Thyroid gland (tissue), 4 donors: Measurements from ENCODE around the gene ATP2A2. TPM values are rescaled to one million over a fixed set of nuclear protein-coding genes. Genes with fewer than 3 reads are reported as not detected.

Experiments used
- DNase-seq, 2 donors: peaks; one replicate each; pipeline ENCODE4 v3.0.0-alpha.2; 2019
- H3K27ac ChIP-seq, 3 donors: fragments of 200-600 bp; sonication (generic); 1 replicate in 2 of 3; 2 replicates in 1 of 3; pipeline ENCODE4 v1.5.1; 2016 to 2019; ENCODE audit warnings: mild to moderate bottlenecking in 1 of 3, moderate library complexity in 1 of 3
- H3K27me3 ChIP-seq: fragments of 200-600 bp; sonication (generic); one replicate; pipeline ENCODE4 v1.5.1; 2019
- H3K36me3 ChIP-seq, 2 donors: fragments of 200-600 bp; sonication (generic); one replicate each; pipeline ENCODE4 v1.5.1; 2016 to 2019
- H3K4me1 ChIP-seq, 2 donors: fragments of 200-600 bp; sonication (generic); one replicate each; pipeline ENCODE4 v1.5.1; 2017 to 2019
- H3K4me3 ChIP-seq, 3 donors: fragments of 200-600 bp; sonication (generic); replicated peaks in 1 of 3; 1 replicate in 2 of 3; 2 replicates in 1 of 3; pipeline ENCODE4 v1.5.1; 2016; ENCODE audit warnings: mild to moderate bottlenecking in 1 of 3
- H3K9me3 ChIP-seq: fragments of 200-600 bp; sonication (generic); one replicate; pipeline ENCODE4 v1.5.1; 2017
- CTCF ChIP-seq, 6 experiments: fragments of 200-600 bp in 3 of 6; fragments of 450-650 bp in 3 of 6; sonication (generic) in 3 of 6; IDR thresholded peaks; one replicate each; pipeline ENCODE4 v1.5.1; 2016 to 2019; ENCODE audit warnings: antibody characterized with exemption in 6 of 6, mild to moderate bottlenecking in 2 of 6, inconsistent platforms in 1 of 6, moderate library complexity in 1 of 6
- POLR2A ChIP-seq, 2 donors: fragments of 450-650 bp; IDR thresholded peaks; one replicate each; pipeline ENCODE4 v1.6.1; 2017; ENCODE audit warnings: antibody characterized with exemption in 2 of 2, mild to moderate bottlenecking in 2 of 2, moderate library complexity in 1 of 2
- WGBS, 2 donors: methylation state at CpG; one replicate each; pipeline ENCODE4 v1.1.5; 2017; 5-methylcytosine and 5-hydroxymethylcytosine counted together
- intact Hi-C: fragments of 100-400 bp; cut with DNase I; formaldehyde crosslinking; loops from one replicate; pipeline ENCODE4 v1.15.1; 2023
- small RNA-seq: library from RNA; depleted of rRNA; stranded (forward); fragments of <200 nt; gene quantifications from one replicate; pipeline ENCODE3, GENCODE V24; 2016
- total RNA-seq, 4 donors: library from RNA; depleted of rRNA; stranded (reverse); fragments of >200 nt; gene quantifications; one replicate each; pipeline ENCODE4 v1.2.3, GENCODE V29; 2016

Gene ATP2A2
- total RNA-seq, 4 donors from 2014 or later, result 126 to 220 (median 174) TPM

GRCh38 chr12:110382683-110383082, 101.6 kb downstream of the ATP2A2 start:
- TF ChIP-seq POLR2A (IDR thresholded peaks at IDR 0.05) (no peak), CTCF (IDR thresholded peaks at IDR 0.05) (no peak)
- peaks cover 0 to 10% of the 10 kb centered on the region in 2 donors for H3K4me1 ChIP-seq
- no peak for DNase-seq
- intact Hi-C loops, result no loop called here
- H3K36me3 ChIP-seq, result peaks cover 37 to 58% of the 10 kb centered on the region in 2 donors
- H3K27ac ChIP-seq, result no peak overlapping the region
- H3K27me3 ChIP-seq, result no peaks in the 10 kb centered on the region
- no peaks in the 10 kb centered on the region for H3K9me3 ChIP-seq
- no peak overlapping the region for H3K4me3 ChIP-seq
- 89 to 95% methylated on average over 4 of the region's 4 CpGs for WGBS, 2 donors

Small RNAs within 50 kb of the gene (small RNA-seq; reads per million reads assigned to genes)
- gene RN7SL769P, result not detected

Other genes with a start within 250 kb of the ATP2A2 start
- 10 to 100 TPM; 16.1 to 41.5 (median 21.9) TPM for gene C12orf76, start 232.7 kb upstream of the ATP2A2 start, total RNA-seq
- gene IFT81, start 156.9 kb upstream of the ATP2A2 start, total RNA-seq, result 10 to 100 TPM; 21.6 to 36.0 (median 29.5) TPM
- gene ANAPC7, start 122.5 kb downstream of the ATP2A2 start, total RNA-seq, result 10 to 100 TPM; 49.4 to 61.9 (median 50.9) TPM
- 100 to 1,000 TPM; 169 to 516 (median 218) TPM for gene ARPC3, start 169.1 kb downstream of the ATP2A2 start, total RNA-seq
- 10 to 100 TPM; 17.1 to 23.6 (median 17.9) TPM for gene GPN3, start 187.0 kb downstream of the ATP2A2 start, total RNA-seq
- 10 to 100 TPM in 1 of 4 donors, 1 to 10 TPM in 3; 2.6 to 10.1 (median 5.5) TPM for gene FAM216A, start 187.6 kb downstream of the ATP2A2 start, total RNA-seq
- gene VPS29, start 220.9 kb downstream of the ATP2A2 start, total RNA-seq, result 100 to 1,000 TPM in 3 of 4 donors, 10 to 100 TPM in 1; 94.0 to 188 (median 133) TPM
- gene RAD9B, start 221.1 kb downstream of the ATP2A2 start, total RNA-seq, result under 1 TPM in 2 of 4 donors, not detected in 2; 0.40 to 0.45 TPM